ENCODE results near the gene VDR.

DNA sequence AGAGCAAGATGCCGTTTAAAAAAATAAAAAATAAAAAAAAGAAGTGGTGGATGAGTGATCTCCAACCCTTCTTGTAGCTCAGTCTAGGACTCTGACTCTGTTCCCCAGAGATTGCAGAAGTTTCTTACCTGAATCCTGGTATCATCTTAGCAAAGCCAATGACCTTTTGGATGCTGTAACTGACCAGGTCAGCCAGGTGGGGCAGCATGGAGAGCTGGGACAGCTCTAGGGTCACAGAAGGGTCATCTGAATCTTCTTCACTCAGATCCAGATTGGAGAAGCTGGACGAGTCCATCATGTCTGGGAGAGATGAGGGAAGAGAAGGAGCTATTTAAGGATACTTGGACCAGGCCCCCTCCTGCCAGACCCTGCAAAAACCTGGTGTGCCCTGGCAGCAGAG lies 49.3 kb downstream of the VDR start:
- TF ChIP-seq TAF1 (IDR thresholded peaks at IDR 0.05; ENCODE audit: low read depth, low read length) = no peak
- TF ChIP-seq POLR2A (IDR thresholded peaks at IDR 0.05; ENCODE audit: low read depth, low read length) = no peak
